HEK293T (cell line): Measurements from ENCODE around the gene TRIM24.

ENCODE experiments used
- ARNT ChIP-seq: fragments of 450-650 bp; IDR thresholded peaks from 2 replicates; pipeline ENCODE4 v1.6.1; 2017; ENCODE audit warnings: mild to moderate bottlenecking
- BHLHE40 ChIP-seq: fragments of 450-650 bp; IDR thresholded peaks from 2 replicates; pipeline ENCODE4 v1.6.1; 2016; ENCODE audit warnings: mild to moderate bottlenecking, moderate library complexity, borderline replicate concordance
- CTBP1 ChIP-seq: fragments of 450-650 bp; IDR thresholded peaks from 2 replicates; pipeline ENCODE4 v1.6.1; 2016; ENCODE audit warnings: borderline replicate concordance
- ELF4 ChIP-seq: fragments of 450-650 bp; IDR thresholded peaks from 2 replicates; pipeline ENCODE4 v1.6.1; 2017; ENCODE audit warnings: antibody characterized with exemption
- FOXA1 ChIP-seq: fragments of 450-650 bp; IDR thresholded peaks from 2 replicates; pipeline ENCODE4 v1.6.1; 2016; ENCODE audit warnings: mild to moderate bottlenecking
- FOXK2 ChIP-seq: fragments of 450-650 bp; IDR thresholded peaks from 2 replicates; pipeline ENCODE4 v1.6.1; 2016; ENCODE audit warnings: mild to moderate bottlenecking
- FOXM1 ChIP-seq: fragments of 450-650 bp; IDR thresholded peaks from 2 replicates; pipeline ENCODE4 v1.6.1; 2017; ENCODE audit warnings: mild to moderate bottlenecking, borderline replicate concordance
- HDGF ChIP-seq: fragments of 450-650 bp; IDR thresholded peaks from 2 replicates; pipeline ENCODE4 v1.6.1; 2017; ENCODE audit warnings: antibody characterized with exemption, borderline replicate concordance
- NFRKB ChIP-seq: fragments of 450-650 bp; IDR thresholded peaks from 2 replicates; pipeline ENCODE4 v1.6.1; 2016; ENCODE audit warnings: mild to moderate bottlenecking, moderate library complexity
- SP1 ChIP-seq: fragments of 450-650 bp; IDR thresholded peaks from 2 replicates; pipeline ENCODE4 v1.6.1; 2017
- SUZ12 ChIP-seq: fragments of 450-650 bp; IDR thresholded peaks from 2 replicates; pipeline ENCODE4 v1.6.1; 2016; ENCODE audit warnings: mild to moderate bottlenecking

GRCh38 chr7:138584283-138584682 is 124.2 kb downstream of the TRIM24 start:
- no peak for TF ChIP-seq SP1
- TF ChIP-seq FOXA1 = no peak
- no peak for TF ChIP-seq FOXM1
- no peak for TF ChIP-seq CTBP1
- no peak for TF ChIP-seq ELF4
- TF ChIP-seq NFRKB = no peak
- TF ChIP-seq BHLHE40 = no peak
- no peak for TF ChIP-seq HDGF
- no peak for TF ChIP-seq FOXK2
- no peak for TF ChIP-seq SUZ12
- no peak for TF ChIP-seq ARNT
